Stimulated activated CD8-positive, alpha-beta memory T cell treated with anti-CD3 and anti-CD28 coated beads, Interleukin-7, amount 100 ng/mL, for 4 hours (primary cell): ENCODE data around the gene FOXF1.

Source experiments
- DNase-seq, 2 donors: peaks; one replicate each; pipeline ENCODE4 v3.0.0-alpha.2; 2020; ENCODE audit warnings: low read depth in 2 of 2

FOXF1 gene

DNA sequence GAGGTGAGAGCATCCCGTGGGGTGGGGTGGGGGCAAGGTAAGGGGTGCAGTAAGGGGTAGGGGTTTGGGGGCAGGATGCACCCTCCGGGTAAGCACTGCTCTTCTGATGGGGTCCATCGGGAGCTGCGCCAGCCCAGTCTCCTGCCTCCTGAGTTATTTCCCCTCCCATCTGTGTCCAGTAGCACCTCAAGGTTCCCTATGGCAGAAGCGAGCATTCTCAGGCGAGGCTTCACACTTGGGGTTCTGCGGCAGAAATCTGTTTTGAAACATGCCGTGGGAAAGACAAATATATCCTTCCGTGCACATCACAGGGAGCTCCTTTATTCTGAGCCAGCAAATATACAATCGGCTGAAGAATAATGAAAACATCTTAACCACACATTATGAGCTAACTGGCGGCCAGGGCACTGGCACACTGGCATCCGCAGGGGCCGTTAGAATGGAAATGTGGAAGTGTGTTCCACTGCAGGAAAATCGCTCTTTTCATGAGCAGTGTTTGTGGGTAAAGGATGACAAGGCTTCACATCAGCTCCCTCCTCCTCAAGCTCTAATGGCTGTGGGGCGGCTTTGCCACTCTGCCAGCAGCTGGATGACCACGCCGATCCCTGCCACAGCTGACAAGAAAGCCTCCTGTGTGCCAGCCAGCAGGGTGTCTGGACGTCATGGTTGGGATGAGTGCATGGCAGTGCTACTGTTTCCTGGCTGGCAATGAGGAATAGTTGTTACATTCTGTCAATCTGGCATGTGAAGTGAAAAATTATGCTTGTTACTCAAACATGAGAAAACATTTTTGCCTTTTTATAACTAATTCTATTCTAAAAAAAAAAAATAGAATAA, 24.7 kb downstream of the FOXF1 start:
- DNase-seq, result no peak

DNA sequence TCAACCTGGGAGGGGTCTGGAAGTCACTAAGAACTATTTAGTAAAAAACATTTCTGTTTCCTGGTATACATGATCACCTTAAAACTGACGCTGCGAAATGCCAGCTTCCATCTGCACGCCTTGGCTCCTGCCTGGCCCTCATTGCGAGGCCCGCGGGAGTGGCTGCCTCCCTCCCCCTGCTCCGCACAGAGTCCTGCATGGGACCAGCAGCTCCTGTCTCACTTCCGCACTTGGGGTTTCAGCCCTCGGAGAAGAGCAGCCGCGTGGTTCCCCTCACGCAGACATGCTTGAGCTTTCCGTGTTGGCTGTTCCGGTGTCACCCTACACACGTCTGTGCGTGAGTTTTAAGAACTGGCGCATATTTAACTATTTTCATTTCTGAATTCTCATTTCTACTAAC, 26.3 kb downstream of the FOXF1 start:
- DNase-seq, result no peak

DNA sequence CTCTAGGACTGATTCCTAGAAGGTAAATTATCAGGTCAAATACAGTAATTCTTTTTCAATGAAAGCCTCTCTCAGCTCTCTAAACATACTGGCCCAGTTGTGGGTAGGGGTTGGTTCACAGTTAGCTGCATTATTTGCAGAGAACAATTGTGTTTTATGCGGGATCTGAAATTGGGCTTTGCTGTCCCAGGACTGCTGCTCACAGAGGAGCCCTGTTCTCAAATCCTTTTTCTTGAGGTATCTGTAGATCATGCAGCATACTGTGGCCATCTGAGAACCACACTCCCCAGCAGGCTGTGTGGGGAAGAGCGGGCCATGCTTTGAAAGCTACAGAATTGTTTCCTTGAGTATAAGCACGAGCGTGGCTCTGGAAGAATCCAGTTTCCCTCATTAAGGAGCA, 27.2 kb downstream of the FOXF1 start:
- no peak for DNase-seq

DNA sequence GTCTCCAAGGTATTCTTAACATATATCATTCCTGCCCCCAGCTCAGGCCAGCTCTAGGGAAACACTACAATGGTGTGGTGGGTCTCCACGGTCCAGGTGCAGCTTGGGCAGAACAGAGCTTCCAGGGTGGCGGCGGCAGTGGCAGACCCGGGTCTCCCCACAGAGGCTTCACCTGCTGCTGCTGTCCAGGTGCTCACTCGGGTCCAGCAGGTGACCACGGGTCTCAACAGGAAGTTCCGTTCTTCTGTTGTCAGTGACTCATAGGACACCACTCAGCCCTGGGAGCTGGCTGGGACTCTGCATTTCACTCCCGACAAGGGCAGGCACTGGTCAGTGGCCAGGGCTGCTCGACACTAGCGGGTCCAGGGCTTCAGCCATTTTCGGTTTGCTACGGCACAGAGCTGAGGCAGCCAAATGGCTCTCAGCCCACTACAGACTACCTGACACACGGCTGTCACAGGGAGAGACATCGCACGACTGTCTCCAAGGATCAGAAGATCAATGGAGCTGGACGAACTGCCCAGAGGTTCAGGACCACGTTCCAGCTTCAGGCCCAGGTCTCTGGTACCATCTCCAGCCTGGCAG, 28.0 kb downstream of the FOXF1 start:
- no peak for DNase-seq

DNA sequence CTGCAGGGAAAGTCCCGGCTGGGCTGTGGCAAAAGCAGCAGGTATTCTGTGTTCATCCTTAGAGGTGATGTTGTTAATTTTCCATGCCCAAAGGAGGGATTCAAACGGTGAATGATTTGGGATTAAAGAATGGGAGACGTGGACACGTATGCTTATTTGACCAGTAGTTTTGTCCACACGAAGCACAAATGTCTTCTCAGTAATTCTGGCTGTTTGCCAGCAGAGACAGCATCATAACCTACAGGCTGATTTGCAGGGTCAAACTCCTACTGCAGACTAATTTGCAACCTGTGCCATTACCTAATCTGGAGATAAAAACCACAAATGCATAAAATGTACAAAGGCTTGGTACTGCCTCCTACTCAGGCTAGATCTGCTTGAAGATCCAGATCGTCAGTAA, 30.6 kb downstream of the FOXF1 start:
- DNase-seq, result no peak

DNA sequence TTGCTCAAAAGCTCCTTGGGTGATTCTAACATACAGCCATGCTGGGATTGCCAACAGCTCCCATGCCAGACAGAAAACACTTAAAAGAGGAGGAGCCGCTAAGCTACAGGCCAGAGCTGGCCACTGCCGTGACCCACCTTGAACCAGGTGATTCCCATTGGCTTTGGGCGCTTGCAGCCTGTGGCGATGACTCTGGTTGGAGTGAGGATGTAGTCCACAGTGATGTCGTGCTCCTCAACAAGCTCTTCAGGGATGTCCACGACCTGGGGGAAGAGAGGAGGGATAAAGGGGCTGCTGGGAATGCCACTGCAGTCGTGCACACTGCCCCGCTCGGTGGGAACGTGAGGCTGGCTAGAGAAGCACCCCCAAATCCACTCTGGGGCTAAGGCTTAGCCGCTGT, 31.2 kb downstream of the FOXF1 start:
- no peak for DNase-seq

DNA sequence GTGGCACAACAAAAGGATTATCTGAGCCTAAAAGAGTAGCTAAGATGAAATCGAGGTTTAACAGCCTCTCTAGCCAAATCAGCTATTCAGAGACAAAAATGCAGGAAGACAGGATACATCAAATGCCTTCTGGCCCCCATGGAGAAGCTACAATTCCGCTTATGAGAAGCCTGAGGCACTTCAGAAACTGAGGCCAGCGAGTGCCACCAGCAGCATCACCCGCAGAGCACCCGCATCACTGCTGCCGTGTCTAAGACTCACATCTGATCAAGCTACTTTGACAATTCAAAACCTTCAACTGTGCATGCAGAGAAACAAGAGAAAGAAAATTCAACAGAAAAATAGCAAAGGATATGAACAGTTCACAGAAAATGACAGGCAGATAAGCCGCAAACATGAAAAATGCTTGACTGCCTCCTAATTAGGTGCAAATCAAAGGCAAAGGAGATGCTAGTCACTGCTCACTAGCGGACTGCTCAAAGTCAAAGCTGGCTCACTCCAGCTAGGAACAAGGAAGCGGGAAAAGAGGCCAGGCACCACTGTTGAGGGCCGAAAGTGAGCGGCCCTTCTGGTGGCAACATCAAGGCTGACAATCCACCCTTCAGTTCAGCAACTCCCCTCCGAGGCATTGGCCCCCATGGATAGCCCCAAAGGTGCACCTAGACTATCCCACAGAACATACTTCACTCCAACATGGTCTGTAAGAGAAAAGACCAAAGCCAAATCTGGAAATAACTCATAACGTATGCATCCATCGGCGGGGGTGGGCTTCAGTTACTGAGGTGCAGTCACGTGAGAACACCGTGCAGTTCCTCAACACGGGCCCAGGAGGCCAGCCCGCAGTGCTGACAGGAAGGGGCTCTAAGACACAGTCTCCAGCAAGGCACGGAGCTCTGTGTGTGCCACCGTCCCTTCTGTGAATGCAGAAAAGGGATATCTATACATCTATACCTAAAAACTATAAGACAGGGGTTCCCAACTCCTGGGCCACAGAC, 32.7 kb downstream of the FOXF1 start:
- DNase-seq, result no peak

DNA sequence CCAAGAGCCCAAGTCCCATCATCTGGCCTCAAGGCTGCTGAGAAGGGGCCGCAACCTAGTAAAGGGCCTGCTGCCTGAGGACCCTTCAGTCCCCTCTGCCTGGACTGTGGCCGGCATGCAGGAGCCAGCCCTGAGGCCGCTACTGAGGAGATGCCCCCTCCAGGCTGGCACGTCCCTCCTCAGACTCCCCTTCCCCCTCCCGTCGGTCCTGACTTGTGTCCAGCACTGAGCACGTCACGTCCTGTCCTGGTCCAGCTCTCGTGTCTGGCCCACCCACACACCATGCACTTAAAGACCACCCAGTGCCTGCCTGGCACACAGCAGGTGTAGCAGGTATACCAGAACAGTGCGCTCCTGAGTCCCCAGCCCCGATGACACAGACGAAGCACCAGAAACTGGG, 35.2 kb downstream of the FOXF1 start:
- no peak for DNase-seq

DNA sequence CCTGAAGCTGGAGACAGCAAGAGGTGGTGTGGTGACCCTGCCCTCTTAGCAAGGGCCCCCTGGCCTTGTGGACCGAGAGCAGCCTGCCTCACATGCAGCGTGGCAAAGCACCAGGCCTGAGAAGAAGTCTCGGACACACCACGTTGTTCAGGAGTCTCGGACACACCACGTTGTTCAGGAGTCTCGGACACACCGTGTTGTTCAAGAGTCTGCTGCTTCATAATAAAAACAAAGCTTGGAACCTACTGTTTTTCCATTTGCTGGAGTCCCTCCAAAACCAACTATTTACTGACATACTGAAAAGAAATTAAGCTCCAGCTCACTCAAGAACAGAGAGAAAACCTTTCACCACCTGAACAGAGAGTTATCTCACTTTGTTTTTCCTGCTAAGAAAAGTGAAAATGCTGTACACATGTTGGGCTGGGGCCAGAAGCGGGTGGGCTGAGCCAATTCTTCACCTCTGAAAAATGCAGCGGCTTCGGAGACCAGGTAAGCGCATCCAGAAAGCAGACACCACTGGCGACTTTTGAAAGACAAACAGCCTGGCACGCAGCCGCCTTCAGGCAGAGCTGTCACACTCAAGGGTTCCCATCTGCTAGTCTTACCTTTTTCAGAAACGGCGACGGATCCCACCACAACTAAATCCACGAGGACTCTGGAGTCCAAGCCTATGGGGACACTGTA, 35.8 kb downstream of the FOXF1 start:
- no peak for DNase-seq

DNA sequence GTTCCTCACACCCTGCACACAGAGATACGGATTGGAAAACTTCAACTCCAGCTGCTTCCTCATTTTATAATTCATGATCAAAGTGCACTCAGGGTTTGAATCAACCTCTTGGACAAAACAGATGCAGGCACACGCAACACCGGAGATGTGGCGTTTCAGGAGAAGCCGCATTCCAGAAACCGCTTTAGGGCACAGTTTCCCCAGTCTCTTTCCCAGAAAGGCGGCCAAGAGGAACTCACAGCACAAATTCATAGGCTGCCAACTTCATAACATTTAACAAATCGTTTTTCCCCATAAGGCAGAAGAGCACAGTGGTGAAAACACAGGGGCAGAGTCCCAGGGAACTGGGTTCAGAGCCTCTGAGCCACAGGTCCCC, 36.3 kb downstream of the FOXF1 start:
- DNase-seq, result no peak

DNA sequence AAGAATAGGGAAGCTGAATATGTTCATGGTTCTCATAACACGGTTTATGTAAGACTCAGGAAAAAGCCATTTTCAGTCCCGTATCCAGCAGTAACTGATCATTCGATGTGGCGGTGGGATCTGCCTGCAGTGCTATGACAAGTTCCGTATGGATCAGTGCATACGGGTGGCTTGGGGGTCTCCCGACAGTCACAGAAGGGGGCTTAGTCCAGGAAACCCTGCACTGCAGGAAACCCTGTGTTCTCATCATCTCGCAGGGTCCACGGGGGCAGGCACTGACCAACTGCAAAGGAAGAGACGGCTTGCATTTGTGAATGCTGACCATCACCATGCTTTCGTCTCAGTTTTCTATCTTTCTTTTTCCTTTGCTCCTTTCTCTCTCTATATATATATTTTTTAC, 37.0 kb downstream of the FOXF1 start:
- DNase-seq, result no peak

DNA sequence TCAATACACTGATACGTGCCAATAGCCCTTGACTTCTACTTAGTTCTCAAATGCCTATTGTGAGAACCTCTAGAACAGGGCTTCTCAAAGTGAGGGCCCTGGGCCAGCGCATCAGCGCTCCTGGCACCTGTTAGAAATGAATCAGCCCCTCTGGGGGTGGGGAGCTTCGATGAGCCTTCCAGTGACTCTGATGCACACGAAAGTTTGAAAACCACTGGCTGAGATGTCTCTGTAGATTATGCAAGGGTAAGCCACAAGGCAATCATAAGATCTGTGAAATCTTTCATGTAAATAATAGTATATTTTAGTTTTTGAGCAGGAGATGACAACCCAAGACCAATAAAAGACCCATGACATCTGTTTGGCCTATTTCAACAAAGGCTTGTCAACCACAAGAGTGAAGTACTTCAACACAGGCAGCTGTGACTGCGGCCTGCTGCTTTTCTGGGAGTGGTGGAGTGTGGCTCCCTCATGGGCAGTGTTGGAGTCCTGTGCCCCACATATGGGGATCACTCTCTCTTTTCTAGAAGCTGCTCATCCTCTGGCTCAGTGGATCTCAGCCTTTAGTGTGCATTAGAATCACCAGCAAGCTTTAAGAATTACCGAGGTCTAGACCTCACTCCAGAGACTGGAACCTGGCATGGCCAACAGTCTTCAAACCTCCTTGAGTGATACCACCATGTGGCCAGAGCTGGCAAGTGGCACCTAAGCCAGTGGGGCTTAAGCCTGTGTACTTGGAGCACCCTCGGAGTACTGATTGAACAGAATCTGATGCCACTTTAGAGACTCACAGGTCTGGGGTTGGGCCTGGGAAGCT, 39.0 kb downstream of the FOXF1 start:
- DNase-seq, result no peak

DNA sequence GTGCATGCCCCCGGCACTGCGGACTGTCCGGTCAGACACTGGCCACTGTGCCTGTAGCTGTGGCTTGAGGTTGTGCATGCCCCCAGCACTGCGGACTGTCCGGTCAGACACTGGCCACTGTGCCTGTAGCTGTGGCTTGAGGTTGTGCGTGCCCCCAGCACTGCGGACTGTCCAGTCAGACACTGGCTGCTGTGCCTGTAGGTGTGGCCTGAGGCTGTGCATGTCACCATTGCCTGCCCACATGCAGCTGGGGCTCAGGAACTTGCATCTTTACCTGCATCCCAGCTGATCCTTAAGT, 39.5 kb downstream of the FOXF1 start:
- DNase-seq, result no peak

DNA sequence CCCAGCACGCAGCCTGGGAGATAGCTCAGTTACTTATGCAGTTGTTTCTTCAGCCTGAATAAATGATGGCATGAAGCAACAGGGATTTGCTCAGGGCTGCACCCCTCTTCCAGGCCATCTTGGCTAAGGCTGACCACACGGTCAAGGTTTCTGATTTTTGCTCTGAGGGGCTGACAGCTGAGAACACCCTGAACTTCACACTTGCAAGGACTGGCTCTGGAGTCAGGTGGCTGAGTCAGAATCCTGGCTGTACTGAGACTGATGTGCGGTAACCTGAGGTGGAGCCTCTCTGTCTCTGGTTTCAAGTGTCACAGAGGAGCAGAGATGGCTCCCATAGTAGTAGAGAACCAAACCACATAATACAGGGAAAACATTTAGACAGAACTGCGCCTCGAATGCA, 40.0 kb downstream of the FOXF1 start:
- no peak for DNase-seq

DNA sequence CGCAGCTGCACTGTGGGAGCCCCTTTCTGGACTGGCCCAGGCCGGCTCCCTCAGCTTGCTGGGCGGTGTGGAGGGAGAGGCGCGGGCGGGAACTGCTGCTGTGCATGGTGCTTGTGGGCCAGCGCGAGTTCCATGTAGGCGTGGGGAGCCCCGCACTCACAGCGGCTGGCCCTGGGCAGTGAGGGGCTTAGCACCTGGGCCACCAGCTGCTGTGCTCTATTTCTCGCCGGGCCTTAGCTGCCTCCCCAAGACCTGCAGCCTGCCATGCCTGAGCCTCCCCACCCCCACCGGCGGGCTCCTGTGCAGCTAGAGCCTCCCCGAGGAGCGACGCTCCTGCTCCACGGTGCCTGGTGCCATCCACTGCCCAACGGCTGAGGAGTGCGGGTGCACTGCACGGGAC, 43.0 kb downstream of the FOXF1 start:
- DNase-seq, result no peak

DNA sequence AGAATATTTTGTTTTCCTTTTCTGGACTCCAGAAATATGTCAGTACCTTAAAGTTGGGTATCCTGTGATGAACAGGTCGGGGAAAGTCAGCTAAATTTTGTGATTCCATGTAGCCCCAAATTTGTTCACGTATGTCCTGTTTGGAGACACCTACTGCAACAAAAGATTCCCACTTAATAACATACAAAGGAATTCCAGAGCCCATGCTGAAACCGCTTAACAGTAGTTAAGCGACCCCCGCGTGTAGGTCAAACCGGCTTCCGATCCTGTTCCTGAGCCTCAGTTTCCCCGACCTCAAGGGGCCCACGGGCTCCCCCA, 44.2 kb downstream of the FOXF1 start:
- no peak for DNase-seq

DNA sequence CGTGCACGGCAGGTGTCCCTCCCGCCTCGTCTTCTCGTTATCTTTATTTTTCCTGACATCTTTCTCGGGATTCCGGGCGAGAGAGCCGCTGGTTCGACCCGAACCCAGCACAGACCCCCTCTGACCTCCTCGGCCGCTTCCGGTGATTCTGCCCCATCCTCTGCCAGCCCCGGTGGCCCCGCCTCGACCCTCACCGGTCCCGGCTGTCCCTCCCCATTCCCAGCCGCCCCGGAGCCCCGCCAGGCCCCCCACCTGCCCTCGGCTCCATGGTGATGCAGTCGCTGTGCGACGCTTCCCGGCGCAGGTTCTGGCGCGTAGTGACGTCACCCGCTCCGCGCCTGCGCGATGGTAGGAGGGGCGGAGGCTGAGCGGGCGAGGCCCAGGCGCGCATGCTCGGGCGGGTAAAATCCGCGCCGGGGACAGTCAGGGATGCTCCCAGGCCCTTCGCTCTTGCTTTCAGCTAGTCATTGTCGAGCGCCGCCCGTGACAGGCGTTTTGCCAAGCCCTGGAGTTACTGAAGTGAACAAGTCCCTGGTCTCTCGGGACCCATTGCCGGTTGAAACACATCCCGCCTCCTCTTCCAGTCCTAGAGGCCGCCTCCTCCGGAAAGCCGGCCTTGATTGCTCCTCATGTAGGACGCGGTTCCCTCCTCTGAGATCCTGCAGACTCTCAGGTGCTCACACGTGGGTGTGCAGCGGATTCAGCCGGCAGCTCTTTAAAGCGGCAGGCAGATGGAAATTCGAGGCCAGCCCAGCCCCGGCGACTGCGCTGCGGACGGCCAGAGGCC, 44.8 kb downstream of the FOXF1 start, which contains the start of gene MTHFSD:
Gene MTHFSD (minus strand): TSS at position 319 of the 787 bp plus-strand sequence. CDS start 51 bp downstream, at position 268.
- DNase-seq, result peak; percentile 89 to 92

DNA sequence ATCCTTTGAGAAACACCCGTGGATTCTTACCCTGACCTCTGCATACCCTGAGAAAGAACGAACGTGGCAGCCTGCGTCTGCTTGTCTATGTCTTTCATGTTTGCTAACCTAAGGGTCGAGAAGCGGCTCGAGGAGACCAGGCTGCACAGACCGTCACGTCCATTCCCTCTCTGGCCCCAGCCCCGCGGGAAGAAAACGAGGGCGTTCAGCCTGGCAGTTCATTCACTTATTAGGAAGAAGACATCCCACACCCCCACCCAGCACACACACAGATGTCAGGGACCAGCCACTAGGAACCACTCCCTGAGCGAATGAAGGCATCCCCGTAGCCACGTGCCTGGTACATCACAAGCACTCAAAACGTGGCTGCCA, 45.4 kb downstream of the FOXF1 start:
- no peak for DNase-seq

DNA sequence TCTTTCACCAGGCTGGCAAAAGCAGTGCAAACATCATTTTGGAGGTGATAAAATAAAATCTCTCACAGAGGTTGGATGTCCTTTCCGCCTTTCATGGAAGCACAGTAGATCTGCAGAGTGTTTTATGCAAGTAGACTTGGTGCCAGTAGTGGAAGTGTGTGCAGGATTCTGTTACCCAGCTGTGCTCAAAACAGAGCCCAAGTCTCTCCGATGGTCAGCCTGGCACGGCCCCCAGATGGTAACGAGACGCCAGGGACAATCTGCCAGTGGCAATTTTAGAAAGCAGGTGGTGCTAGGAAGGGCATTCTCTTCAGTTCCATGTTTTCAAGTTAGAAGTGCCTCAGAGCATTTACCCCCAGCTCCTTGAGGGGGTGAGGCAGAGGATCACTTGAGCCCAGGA, 46.2 kb downstream of the FOXF1 start:
- no peak for DNase-seq

DNA sequence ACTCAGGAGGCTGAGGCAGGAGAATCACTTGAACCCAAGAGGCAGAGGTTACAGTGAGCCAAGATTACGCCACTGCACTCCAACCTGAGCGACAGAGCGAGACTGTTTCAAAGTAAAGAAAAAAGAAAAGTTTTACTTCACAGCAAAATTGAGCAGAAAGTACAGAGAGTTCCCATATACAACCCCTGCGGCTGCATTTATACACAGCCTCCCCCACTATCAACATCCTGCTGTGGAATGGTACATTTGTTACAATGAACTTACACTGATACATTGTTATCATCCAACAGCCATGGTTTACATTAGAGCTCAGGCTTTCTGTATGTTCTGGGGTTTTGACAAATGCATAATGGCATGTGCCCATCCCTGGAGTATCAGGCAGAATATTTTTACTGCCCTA, 47.3 kb downstream of the FOXF1 start:
- DNase-seq, result no peak
